GM21528 (cell line): ENCODE results near the gene ANGPTL2.

Experiments
- ATAC-seq: cut with Tn5 transposase; IDR thresholded peaks from one replicate; pipeline ENCODE4 v1.9.1; 2021; ENCODE audit warnings: mild to moderate bottlenecking, moderate library complexity; ENCODE audit not compliant: unreplicated experiment, low FRiP score

The ANGPTL2 gene

GRCh38 chr9:127058011-127058644 lies 64.3 kb downstream of the ANGPTL2 start:
- ATAC-seq: no peak

DNA sequence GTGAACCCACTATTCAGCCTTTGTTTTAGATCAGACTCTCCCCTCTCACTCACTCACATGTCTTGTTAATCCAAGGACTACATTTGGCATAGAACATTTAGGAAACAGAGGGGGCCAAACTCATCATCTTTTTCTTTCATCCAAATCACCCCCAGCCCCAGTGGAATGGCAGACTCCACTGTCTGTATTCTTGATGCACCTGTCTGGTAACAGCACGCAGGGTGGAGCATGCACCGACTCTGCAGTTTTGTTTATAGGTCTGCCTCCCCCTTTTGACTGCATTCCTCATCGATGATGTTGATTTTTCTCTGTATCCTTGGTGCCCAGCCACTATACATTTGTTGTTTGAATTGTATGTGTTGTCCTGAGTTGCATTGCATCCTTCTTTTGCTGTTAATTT lies 66.0 kb downstream of the ANGPTL2 start:
- no peak for ATAC-seq

- no peak for ATAC-seq
Observed at GRCh38 chr9:127055745-127056402, 66.6 kb downstream of the ANGPTL2 start.

DNA sequence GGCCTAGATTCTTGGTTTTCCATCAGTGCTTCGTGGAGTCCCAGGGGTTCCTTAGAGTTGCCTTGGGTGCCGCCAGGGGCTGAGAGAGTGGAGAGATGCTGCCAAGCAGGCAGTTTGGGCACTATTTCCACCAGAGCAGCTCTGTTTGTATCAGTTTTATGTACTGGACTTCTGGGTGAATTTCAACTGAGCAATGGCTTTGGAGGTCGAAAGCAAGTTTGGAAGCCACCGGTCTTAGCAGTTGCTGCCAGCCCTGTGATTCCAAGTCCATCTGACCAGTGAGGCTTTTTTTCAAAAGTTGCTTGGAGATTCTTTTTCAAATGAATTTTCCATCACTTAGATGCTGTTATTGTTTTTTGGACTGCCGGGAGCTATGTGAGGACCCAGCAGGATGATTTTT lies 68.5 kb downstream of the ANGPTL2 start:
- no peak for ATAC-seq

- ATAC-seq: no peak
Observed at GRCh38 chr9:127053057-127053821, 69.2 kb downstream of the ANGPTL2 start.

- no peak for ATAC-seq
Observed at GRCh38 chr9:127051881-127052595, 70.4 kb downstream of the ANGPTL2 start.

DNA sequence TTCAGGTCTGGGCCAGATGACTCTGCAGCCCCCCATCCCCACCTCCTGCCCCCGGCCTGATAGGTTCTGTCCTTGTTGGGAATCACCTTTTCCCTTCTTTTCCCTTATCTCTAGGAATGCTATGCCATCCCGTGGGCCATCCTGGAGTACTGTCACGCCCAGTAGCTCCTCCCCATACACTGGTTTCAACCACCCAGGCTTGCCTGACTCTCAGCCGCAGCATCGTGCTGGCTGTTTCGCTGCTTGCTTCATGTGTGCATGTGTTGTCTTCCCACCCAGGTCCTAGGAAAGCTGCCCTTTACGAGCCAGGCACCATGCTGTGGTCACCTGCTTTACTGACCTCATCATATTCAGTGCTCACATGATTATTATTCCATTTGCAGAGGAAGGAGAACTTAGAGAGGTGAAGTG lies 71.8 kb downstream of the ANGPTL2 start:
- no peak for ATAC-seq

DNA sequence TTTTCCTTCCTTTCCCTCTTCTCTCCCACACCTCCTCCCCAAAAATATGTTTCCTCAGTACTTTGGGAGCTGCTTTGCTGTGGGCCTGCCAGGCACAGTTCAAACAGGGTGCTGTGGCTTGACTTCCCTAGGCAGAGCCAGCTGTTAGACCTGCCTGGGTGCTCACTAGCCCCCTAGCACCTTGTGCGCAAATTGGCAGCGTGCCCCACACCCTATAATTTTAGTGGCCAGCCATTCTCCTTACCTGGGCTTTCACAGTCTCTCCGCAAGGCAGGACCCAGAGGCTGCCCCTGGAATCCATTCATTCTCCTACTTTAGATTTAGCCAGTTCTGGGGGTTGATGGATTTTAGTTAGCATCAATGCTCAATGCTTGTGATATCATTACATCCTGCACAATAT lies 72.3 kb downstream of the ANGPTL2 start:
- no peak for ATAC-seq

DNA sequence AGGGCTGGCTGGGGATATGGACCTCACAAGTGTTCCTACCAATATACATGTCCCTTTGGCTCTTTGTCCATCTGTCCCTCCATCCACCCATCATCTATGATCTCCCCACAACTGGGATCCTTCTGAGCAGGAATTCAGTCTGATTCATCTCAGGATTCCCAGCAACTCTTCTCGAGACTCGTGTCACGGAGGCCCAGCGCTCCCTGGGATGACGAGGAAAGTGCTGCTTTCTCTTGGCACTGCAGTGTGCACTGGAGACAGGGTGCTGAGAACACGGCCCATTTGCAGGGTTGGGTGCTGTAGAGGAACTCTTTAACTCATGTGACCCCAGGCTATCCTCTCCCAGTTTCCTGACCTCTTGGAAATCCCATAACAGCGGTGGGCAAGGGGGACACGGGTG lies 72.9 kb downstream of the ANGPTL2 start:
- ATAC-seq: no peak

- no peak for ATAC-seq
Observed at GRCh38 chr9:127049044-127049443, 73.4 kb downstream of the ANGPTL2 start.

DNA sequence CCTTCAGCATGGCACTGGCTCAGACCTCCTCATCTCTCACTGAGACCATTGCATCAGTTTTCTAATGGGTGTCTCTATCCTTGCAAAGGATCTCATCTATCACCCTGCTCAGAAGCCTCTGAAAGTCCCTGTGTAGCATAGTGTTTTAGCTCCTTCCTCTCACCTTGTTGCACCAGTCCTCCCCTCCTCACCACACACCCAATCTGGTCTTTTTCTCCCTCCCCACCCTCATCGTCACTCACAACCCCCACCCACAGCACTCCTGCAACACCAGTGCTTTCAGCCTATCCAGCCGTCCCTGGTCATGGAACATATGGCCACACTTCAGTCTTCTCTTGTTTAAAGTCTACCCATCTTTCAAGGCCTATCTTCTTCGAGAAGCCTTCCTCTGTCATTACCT lies 74.5 kb downstream of the ANGPTL2 start:
- ATAC-seq: no peak

DNA sequence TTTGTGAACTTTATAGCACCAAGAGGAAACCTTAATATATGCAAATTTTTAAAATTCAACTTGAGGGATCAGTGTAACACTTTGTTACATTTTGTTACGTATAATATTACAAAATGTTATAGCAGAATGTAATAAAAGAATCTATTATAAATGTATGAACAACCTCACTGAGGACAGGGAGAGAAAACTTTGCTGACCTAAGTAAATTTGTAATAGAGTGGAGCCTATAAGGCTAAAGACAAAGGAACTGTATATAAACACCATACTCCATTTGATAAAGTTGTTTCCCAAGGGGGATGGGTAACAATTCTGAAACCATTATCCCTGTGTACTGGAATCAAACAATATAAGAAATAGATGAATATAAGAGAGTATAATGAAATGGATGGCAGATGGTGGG lies 77.3 kb downstream of the ANGPTL2 start:
- ATAC-seq: no peak

DNA sequence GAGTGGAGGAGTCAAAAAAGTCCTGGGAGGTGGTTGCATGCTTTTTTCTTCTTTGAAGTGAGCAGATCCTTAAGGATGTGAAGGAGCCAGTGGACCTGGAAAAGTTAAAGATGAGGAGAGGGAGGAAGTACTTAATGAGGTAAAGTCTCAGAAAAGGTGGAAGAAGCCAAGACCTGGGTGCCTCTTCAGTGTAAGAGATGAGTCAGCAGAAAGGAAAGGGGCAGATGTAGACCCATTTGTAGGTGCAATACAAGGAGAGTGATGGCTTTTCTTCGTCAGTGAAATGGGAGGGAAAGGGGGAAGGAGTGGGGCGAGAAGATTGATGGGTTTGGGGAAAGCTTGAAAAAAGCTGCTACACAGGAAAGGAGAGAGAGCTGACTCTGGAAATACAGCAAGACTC lies 82.9 kb downstream of the ANGPTL2 start:
- no peak for ATAC-seq

DNA sequence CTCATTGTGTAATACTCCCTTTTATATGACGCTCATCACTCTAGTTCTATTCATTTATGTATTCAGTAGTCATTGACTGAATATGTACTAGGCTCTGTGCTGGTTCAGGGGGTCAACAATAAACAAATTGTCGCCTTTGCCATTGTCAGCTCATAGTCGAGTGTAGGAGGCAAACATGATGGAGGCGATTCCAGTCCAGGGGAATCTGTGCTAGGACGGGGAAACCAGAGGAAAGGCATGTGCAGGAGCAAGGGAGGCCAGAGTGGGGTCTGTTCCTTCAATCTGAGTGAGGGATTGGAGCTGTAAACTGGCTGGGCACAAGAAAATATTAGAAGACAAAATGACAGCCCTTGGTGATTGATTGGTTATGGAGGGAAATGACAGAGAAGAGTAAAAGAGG lies 83.9 kb downstream of the ANGPTL2 start:
- ATAC-seq: no peak
